ACC112 (cell line): ENCODE data around the gene SDK2.

Experiments used
- H2AFZ ChIP-seq: fragments of 200-600 bp; sonication (generic); one replicate; pipeline ENCODE4 v1.6.0; 2017; ENCODE audit warnings: antibody characterized with exemption, low read length; ENCODE audit not compliant: unreplicated experiment
- H3K27ac ChIP-seq: fragments of 200-600 bp; sonication (generic); 2 replicates; pipeline ENCODE4 v1.5.1; 2014; ENCODE audit warnings: low read depth, mild to moderate bottlenecking, antibody characterized with exemption, low read length, moderate library complexity
- H3K27me3 ChIP-seq: fragments of 200-600 bp; sonication (generic); 2 replicates; pipeline ENCODE4 v1.6.1; 2014; ENCODE audit warnings: mild to moderate bottlenecking, antibody characterized with exemption, low read length, moderate library complexity, mixed read lengths; ENCODE audit not compliant: insufficient read depth
- H3K36me3 ChIP-seq: fragments of 200-600 bp; sonication (generic); 2 replicates; pipeline ENCODE4 v1.6.1; 2016; ENCODE audit warnings: mild to moderate bottlenecking, antibody characterized with exemption, low read length, moderate library complexity, mixed read lengths; ENCODE audit not compliant: insufficient read depth
- H3K4me1 ChIP-seq: fragments of 200-600 bp; sonication (generic); one replicate; pipeline ENCODE4 v1.6.1; 2016; ENCODE audit warnings: low read length, mixed read lengths; ENCODE audit not compliant: insufficient read depth, unreplicated experiment, control insufficient read depth
- H3K4me3 ChIP-seq: fragments of 200-600 bp; sonication (generic); 2 replicates; pipeline ENCODE4 v1.5.1; 2014; ENCODE audit warnings: mild to moderate bottlenecking, low read depth, low read length
- H3K79me2 ChIP-seq: fragments of 200-600 bp; sonication (generic); one replicate; pipeline ENCODE4 v1.6.0; 2016; ENCODE audit warnings: low read length; ENCODE audit not compliant: control insufficient read depth, unreplicated experiment, insufficient read depth

The SDK2 gene

GRCh38 chr17:73288534-73289302, 355.5 kb downstream of the SDK2 start:
- Histone ChIP-seq H3K4me3 (no peak overlapping the region), H3K4me1 (peaks cover 79% of the 10 kb centered on the region), H3K36me3 (no peaks in the 10 kb centered on the region), H3K79me2 (peaks cover 81% of the 10 kb centered on the region), H3K27ac (peak overlapping the region; percentile 19; the same call in 1 of the 2 replicates), H2AFZ (no peak overlapping the region), H3K27me3 (no peaks in the 10 kb centered on the region)

- Histone ChIP-seq H3K36me3 (no peaks in the 10 kb centered on the region), H3K27ac (peak overlapping the region; percentile 38), H3K4me3 (0 out of 2 replicates have a peak overlapping the region, but pooled peaks have one; percentile 3), H3K27me3 (no peaks in the 10 kb centered on the region), H2AFZ (no peak overlapping the region), H3K4me1 (peaks cover 63% of the 10 kb centered on the region), H3K79me2 (peaks cover 71% of the 10 kb centered on the region)
Measured at GRCh38 chr17:73286863-73287296, 357.4 kb downstream of the SDK2 start.

- Histone ChIP-seq H3K79me2 (peaks cover 69% of the 10 kb centered on the region), H3K27ac (peak overlapping the region; percentile 38; the same call in 1 of the 2 replicates)
Measured at GRCh38 chr17:73285916-73286862, 358.1 kb downstream of the SDK2 start.

GRCh38 chr17:73285603-73285908, 358.7 kb downstream of the SDK2 start:
- Histone ChIP-seq H3K27me3 (no peaks in the 10 kb centered on the region), H3K27ac (no peak overlapping the region), H3K4me3 (no peak overlapping the region), H3K36me3 (no peaks in the 10 kb centered on the region), H3K4me1 (peaks cover 51% of the 10 kb centered on the region), H3K79me2 (peaks cover 63% of the 10 kb centered on the region), H2AFZ (no peak overlapping the region)

More at GRCh38 chr17:73285916-73286862, 358.1 kb downstream of the SDK2 start:
- Histone ChIP-seq H3K4me3 (no peak overlapping the region), H3K4me1 (peaks cover 57% of the 10 kb centered on the region), H3K36me3 (no peaks in the 10 kb centered on the region), H3K27me3 (no peaks in the 10 kb centered on the region), H2AFZ (no peak overlapping the region)

- no peaks in the 10 kb centered on the region for H3K27me3 ChIP-seq
- peaks cover 58% of the 10 kb centered on the region for H3K79me2 ChIP-seq
- H3K27ac ChIP-seq, result no peak overlapping the region
- no peak overlapping the region for H3K4me3 ChIP-seq
- H3K4me1 ChIP-seq, result peaks cover 46% of the 10 kb centered on the region
- 0 out of 2 replicates have a peak, but pooled peaks cover 1% of the 10 kb centered on the region for H3K36me3 ChIP-seq
- H2AFZ ChIP-seq, result no peak overlapping the region
Measured at GRCh38 chr17:73284906-73285602, 359.2 kb downstream of the SDK2 start.
